ENCODE measurements around the gene DNAH2.

- no peak for TF ChIP-seq POLR2AphosphoS5 (IDR thresholded peaks at IDR 0.05; ENCODE audit: low read depth, low read length)
- TF ChIP-seq POLR2A (IDR thresholded peaks at IDR 0.05; ENCODE audit: low read depth, low read length), result no peak
- no peak for TF ChIP-seq POU2F2 (IDR thresholded peaks at IDR 0.05; ENCODE audit: low read depth, low read length)
- no peak for TF ChIP-seq PAX5 (IDR thresholded peaks at IDR 0.05; ENCODE audit: insufficient read depth, low read length, severe bottlenecking)
- TF ChIP-seq TAF1 (IDR thresholded peaks at IDR 0.05; ENCODE audit: low read depth, low read length), result no peak
Measured at GRCh38 chr17:7716901-7717755, at the start of gene DNAH2.
